Cardiac septum (tissue), 1 donor: ENCODE results near the gene SNX6. TPM values are rescaled to one million over a fixed set of nuclear protein-coding genes. Genes with fewer than 3 reads are reported as not detected.
"Not testable (repeated sequence)": the region's sequence is repeated elsewhere in the genome, so short reads cannot be mapped to it uniquely, and the experiment has no call there.

ENCODE experiments used
- DNase-seq: peaks from one replicate; pipeline ENCODE4 v3.0.0-alpha.2; 2020; ENCODE audit warnings: low spot score
- intact Hi-C: fragments of 100-400 bp; cut with DNase I; formaldehyde crosslinking; loops from one replicate; pipeline ENCODE4 v1.14.0; 2022
- total RNA-seq: library from RNA; stranded (reverse); fragmentation: NEBNext Ultra II Directional; extraction: Animal tissue kit (Norgen Biotek cat#: 25700); gene quantifications from one replicate; pipeline ENCODE4 v1.2.1, GENCODE V29; 2021
- donor health status: DM: no; HTN: no; CAD: no.

The SNX6 gene
- total RNA-seq, 1 donor from 2014 or later, result 59.5 TPM

DNA sequence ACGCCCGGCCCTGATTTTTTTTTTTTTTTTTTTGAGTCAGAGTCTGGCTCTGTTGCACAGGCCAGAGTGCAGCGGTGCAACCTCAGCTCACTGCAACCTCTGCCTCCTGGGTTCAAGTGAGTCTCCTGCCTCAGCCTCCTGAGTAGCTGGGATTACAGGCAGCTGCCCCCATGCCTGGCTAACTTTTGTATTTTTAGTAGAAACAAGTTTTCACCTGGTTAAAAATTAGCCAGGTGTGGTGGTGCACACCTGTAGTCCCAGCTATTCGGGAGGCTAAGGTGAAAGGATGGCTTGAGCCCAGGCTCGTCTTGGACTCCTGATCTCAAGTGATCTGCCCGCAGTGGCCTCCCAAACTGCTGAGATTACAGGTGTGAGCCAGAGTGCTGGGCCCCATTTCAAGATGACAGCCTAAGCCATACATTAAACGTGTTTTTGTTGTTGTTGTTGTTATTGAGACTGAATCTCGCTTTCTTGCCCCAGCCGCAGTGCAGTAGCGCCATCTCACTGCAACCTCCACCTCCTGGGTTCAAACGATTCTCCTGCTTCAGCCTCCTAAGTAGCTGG is 47.7 kb downstream of the SNX6 start:
- intact Hi-C loops, result no loop called here
- DNase-seq, result peak; percentile 5

DNA sequence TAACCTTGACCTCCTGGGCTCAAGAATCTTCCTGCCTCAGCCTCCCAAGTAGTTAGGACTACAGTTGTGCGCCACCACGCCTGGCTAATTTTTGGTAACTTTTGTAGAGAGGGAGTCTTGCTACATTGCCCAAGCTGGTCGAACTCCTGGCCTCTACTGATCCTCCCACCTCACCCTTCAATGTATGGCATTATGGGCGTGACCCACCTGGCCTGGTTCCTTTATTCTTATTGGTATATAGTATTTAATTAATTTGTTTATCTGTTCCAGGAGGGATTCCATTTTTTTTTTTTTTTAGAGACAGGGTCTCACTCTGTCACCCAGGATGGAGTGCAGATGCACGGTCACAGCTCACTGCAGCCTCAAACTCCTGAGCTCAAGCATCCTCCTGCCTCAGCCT is 49.6 kb downstream of the SNX6 start:
- DNase-seq, result peak; percentile 55
- intact Hi-C loops, result no loop called here

DNA sequence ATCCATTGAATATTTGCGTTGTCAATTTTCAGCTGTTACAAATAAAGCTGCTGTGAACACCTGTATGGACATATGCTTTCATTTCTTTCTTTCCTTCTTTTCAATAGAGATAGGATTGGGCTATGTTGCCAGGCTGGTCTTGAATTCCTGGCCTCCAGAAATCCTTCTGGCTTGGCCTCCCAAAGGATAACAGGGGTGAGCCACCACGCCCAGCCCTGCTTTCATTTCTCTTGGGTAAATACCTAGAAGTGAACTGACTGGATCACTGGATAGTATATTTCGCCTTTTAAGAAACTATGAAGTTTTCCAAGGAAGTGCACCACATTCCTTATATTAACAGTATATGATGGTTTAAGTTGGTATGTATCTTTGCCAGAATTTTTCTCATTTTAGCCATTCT is 58.2 kb downstream of the SNX6 start:
- DNase-seq, result no peak
- intact Hi-C loops, result no loop called here

DNA sequence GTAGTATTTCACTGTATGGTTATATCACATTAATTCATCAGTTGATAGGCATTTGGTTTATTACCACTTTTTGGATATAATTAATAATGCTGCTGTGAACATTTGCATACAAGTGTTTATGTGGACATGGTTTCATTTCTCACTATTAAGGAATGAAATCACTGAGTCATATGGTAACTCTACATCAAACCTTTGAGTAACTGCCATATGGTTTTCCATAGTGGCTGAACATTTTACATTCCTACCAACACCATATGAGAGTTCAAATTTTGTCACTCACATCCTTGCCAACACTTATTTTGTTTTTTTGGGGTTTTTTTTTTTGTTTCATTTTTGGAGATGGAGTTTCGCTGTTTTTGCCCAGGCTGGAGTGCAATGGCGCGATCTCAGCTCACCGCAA is 60.2 kb downstream of the SNX6 start:
- DNase-seq, result no peak
- intact Hi-C loops, result no loop called here

DNA sequence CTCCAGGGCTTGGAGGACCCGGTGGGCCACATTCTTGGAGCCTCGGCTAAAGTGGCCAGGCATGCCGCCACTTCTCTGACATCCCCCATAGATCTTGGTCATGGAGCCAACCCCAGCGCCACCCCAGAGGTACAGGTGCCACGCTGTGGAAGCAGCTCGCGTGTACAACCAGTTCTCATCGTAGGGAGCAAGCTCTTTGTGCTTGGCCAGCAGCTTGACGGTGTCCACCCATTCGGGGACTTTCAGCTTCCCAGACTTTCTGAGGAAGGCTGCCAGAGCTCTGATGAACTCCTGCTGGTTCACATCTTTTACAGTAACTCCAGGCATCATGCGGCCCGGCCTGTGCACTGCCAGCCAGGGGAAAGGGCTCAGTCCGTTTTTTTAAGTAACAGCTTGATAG is 61.1 kb downstream of the SNX6 start:
- no peak for DNase-seq
- intact Hi-C loops, result no loop called here

DNA sequence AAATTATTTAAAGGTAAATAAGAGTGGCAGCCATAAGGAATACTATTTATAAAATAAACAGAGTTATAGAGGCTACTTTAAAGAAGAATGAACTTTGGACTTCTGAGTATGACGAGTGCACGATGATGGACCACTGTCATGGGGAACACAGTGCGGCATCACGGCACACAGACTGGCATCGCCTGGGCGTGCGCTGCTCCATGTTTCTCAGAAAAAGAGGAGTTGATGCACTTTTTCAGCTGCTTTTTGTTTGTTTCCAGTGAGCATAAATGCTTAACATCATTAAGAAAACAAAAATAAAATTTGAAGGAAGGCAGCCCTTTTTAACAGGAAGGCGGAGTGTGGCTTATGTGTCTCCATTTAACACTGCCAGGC is 67.2 kb downstream of the SNX6 start:
- intact Hi-C loops, result no loop called here
- DNase-seq, result no peak

DNA sequence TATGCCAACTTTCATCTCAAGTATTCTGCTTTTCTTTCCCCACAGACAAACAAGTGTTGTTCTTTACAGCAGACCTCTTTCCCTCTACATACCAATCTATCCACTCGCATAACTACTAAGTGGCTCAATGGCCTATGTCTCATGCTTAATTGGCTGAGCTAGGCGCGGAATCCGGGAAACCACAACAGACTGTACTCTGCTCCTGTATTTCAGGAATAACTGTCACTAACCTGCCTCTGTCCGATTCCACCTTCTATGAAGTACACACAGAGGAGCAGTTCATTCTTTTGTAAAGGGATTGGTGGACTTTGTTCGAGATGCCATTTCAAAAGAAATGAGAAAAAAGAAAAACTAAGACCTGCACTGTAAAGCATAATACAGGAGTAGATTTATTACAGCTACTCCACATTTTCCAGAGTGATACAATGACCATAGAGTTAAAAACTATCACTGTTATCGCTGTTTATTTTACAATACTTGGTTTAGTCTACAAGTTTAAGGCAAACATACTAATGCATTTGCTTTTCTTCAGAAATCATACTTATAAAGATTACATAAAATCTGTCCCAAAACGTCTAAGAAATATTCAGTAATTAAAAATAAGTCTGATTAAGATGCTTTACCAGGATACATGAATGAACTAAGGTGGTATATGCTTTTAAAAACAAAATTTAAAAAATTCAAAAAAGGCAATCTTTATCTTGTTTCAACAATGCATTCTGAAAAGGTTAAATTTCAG is 67.7 kb downstream of the SNX6 start:
- DNase-seq, intact Hi-C loops: not testable (repeated sequence)

DNA sequence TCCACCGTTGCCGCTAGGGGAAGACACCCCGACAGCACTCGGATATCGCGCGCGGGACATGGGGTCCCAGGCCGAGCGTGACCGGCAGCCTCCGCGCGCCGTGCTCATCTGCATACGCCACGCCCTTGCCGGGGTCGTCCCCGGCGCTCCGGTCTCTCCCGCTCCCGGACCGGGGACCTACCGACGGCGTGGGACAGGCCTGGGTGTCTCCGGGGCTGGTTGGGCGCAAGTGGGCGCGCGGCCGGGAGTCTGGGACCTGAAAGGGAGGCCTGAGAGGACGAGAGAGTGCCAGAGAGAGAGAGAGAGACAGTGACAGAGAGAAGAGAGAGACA is 73.5 kb downstream of the SNX6 start:
- DNase-seq, intact Hi-C loops: not testable (repeated sequence)

DNA sequence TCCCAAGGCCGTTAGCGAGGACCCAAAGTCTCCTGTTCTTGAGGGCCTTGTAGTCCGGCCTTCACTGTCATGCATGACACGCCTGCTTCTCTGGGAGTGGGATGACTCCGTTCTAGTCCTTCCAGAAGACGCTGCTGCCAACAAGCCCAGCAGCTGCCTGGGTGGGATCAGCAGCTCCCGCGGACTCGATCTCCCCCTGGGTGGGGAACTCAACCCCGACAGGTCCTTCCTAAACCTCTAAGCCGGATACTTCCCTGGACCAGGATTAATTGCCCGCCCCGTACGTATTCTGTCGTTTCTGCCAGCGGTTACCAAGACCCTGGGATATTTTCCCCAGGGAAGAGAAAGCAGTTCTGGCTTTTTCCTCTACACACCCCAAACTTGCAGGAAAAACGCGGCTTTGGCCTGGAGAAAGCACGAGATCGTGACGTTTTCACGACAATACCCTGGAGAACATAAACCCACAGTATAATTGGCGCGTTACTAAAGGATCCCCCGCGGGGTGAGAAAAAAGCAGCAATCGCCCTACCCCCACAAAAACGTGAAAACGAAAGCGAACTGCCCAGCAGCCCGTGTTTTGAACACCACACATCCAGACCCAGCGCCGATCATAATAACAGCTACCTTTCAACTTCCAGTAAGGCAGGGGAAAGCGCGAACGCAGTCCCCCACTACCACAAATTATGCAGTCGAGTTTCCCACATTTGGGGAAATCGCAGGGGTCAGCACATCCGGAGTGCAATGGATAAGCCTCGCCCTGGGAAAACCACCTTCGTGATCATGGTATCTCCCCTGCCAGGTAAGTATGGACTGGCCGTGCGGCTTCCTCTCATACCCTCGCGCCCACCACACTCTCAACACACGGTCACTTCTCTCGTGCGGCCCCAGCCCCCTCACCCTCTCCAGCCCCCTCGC is 74.1 kb downstream of the SNX6 start:
- intact Hi-C loops, result not testable (repeated sequence)

DNA sequence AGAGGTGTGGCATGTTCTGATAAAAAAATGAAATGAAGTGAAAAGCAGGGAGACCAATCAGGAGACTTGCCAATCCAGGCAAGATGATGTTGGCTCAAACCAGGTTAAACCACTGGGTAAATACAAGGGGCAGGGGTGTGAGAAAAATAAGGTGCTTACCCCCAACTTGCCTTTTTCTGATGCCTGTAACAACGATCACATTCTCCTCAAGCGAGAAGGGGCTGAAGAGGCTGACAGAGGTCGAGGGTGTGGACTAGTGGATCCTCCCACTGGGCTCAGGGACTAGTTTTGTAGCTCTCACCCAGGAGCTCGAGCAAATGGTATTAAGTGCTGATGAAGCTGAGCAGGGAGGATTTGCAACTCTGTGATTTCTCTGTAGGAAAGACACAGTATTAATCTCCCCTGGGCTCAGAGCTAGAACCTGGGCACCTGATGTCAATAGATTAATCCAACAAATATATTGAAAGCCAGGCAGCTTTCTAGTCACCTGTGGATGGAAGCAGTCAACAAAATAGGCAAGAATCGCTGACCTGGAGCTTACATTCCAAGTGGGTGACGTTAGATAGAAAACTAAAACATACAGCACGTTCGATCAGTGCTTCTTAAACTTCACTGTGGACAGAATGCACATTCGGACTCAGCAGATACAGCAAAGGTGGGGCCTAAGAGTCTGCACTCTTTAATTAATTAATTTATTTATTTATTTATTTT is 75.3 kb downstream of the SNX6 start:
- no peak for DNase-seq
- intact Hi-C loops, result no loop called here

More for the DNA sequence above, 74.1 kb downstream of the SNX6 start:
- not testable (repeated sequence) for DNase-seq

DNA sequence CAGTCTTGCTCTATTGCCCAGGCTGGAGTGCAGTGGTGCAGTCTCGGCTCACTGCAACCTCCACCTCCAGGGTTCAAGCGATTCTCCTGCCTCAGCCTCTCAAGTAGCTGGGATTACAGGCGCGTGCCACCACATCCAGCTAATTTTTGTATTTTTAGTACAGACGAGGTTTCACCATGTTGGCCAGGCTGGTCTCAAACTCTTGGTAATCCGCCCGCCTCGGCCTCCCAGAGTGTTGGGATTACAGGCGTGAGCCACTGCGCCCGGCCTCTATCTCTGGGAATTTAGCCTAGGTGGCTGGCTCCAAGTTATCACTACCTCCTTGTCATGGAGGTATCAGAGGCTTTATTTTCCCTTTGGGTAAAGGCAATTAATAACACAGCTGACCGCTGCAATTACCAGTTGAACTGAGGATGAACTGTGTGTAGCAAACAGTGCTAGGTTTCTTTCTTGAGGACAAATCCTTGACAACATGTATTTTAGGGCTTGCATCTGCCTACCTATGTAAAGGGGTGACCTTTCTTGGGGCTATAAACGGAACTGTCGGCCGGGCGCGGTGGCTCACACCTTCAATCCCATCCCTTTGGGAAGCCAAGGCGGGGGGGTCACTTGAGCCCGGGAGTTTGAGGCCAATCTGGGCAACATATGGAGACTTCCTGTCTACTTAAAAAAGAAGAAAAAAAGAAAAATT is 80.5 kb downstream of the SNX6 start:
- intact Hi-C loops, DNase-seq: not testable (repeated sequence)

DNA sequence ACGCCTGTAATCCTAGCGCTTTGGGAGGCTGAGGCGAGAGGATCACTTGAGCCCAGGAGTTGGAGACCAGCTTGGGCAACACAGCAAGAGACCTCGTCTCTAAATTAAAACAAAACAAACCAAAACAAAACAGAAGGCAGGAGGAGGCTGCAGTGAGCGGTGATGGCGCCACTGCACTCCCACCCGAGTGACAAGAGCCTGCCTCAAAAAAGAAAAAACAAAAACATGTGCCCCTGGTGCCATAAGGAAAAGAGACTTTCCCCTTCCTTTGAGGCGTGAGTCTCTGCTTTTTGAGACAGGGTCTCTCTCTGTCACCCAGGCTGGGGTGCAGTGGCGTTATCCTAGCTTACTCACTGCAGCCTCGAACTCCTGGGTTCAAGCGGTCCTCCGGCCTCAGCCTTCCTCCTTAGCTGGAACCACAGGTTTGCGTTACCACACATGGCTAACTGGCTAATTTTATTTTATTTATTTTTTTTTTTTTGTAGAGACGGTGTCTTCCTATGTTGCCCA is 81.4 kb downstream of the SNX6 start:
- intact Hi-C loops, result no loop called here
- DNase-seq, result no peak

DNA sequence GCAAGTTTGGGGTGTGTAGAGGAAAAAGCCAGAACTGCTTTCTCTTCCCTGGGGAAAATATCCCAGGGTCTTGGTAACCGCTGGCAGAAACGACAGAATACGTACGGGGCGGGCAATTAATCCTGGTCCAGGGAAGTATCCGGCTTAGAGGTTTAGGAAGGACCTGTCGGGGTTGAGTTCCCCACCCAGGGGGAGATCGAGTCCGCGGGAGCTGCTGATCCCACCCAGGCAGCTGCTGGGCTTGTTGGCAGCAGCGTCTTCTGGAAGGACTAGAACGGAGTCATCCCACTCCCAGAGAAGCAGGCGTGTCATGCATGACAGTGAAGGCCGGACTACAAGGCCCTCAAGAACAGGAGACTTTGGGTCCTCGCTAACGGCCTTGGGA is 82.8 kb downstream of the SNX6 start:
- intact Hi-C loops, result not testable (repeated sequence)

DNA sequence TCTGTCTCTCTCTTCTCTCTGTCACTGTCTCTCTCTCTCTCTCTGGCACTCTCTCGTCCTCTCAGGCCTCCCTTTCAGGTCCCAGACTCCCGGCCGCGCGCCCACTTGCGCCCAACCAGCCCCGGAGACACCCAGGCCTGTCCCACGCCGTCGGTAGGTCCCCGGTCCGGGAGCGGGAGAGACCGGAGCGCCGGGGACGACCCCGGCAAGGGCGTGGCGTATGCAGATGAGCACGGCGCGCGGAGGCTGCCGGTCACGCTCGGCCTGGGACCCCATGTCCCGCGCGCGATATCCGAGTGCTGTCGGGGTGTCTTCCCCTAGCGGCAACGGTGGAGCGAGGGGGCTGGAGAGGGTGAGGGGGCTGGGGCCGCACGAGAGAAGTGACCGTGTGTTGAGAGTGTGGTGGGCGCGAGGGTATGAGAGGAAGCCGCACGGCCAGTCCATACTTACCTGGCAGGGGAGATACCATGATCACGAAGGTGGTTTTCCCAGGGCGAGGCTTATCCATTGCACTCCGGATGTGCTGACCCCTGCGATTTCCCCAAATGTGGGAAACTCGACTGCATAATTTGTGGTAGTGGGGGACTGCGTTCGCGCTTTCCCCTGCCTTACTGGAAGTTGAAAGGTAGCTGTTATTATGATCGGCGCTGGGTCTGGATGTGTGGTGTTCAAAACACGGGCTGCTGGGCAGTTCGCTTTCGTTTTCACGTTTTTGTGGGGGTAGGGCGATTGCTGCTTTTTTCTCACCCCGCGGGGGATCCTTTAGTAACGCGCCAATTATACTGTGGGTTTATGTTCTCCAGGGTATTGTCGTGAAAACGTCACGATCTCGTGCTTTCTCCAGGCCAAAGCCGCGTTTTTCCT is 83.4 kb downstream of the SNX6 start:
- DNase-seq, intact Hi-C loops: not testable (repeated sequence)

More for the DNA sequence above, 82.8 kb downstream of the SNX6 start:
- DNase-seq, result not testable (repeated sequence)

DNA sequence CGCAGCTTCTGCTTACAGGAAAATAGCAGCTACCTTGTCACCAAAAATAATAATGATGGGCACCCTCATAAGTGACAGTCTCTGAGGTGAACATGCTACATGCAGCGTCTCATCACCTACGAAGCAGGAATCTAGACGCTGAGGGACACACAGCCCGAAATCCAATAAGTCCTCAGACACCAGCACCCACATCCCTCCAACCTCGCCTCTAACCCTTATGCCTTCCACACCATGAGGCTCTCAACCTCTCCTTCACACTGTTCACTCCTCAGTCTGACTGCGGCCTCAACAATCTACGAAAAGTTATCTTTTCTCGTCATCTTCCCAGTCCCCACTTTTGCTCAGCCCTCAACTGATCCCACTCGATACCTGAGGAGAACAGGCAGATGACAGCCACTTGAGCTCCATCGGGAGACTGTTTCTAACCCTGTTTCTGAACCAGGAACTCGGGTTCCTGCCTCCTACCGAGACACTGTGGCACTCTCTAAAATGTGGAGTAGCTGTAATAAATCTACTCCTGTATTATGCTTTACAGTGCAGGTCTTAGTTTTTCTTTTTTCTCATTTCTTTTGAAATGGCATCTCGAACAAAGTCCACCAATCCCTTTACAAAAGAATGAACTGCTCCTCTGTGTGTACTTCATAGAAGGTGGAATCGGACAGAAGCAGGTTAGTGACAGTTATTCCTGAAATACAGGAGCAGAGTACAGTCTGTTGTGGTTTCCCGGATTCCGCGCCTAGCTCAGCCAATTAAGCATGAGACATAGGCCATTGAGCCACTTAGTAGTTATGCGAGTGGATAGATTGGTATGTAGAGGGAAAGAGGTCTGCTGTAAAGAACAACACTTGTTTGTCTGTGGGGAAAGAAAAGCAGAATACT is 89.5 kb downstream of the SNX6 start:
- intact Hi-C loops, DNase-seq: not testable (repeated sequence)

DNA sequence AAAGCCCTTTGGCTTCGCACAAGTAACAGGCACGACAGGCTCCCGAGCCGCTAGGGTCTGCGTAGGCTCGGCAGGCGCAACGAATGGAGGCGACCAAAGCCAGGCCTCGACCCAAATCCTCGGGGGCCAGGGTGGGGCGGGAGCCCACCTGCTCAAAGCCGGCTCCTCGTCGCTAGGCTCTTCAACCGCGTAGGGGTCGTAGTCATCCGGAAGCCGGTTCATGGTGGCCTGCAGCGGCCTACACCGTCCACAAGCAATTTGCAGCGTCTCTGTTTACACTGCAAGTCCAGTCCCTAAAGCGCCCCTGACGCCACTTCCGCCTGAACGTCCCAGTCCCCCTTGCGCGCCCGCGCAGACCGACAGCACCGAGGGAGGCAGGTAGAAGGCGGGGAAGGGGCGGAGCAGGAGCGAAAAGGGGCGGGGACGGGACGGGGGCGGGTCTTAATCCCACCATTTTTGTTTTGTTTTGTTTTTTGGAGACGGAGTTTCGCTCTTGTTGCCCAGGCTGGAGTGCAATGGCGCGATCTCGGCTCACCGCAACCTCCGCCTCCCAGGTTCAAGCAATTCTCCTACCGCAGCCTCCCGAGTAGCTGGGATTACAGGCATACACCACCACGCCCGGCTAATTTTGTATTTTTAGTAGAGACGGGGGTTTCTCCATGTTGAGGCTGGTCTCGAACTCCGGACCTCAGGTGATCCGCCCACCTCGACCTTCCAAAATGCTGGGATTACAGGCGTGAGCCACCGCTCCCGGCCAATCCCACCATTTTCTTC is 90.4 kb downstream of the SNX6 start, which contains the start of gene EAPP:
TSS of gene EAPP (minus strand) at position 295 of the 774 bp plus-strand sequence. CDS start at position 222, 73 bp downstream.
- intact Hi-C loops, result loop anchor here (5.0 kb wide), 1 partner anchor 77 kb away; the partner anchor contains the start of gene SPTSSA
- peak; percentile 100 for DNase-seq
